Muscle layer of colon (tissue), 2 donors: Measurements from ENCODE around the gene IP6K3.

Experiments used
- H3K27ac ChIP-seq: one replicate; pipeline ENCODE4 v1.7.0; 2013; ENCODE audit warnings: low read depth, mild to moderate bottlenecking, low read length, moderate library complexity
- H3K27me3 ChIP-seq, 2 donors: one replicate each; pipeline ENCODE4 v1.7.0; 2013; ENCODE audit warnings: low read length in 2 of 2, mild to moderate bottlenecking in 2 of 2; ENCODE audit not compliant: insufficient read depth in 2 of 2, control insufficient read depth in 1 of 2
- H3K36me3 ChIP-seq: one replicate; pipeline ENCODE4 v1.7.0; 2013; ENCODE audit warnings: mild to moderate bottlenecking, low read length; ENCODE audit not compliant: insufficient read depth
- H3K4me1 ChIP-seq: one replicate; pipeline ENCODE4 v1.7.0; 2013; ENCODE audit warnings: mild to moderate bottlenecking, low read length; ENCODE audit not compliant: insufficient read depth
- H3K4me3 ChIP-seq, 2 donors: one replicate each; pipeline ENCODE4 v1.7.0; 2013; ENCODE audit warnings: low read length in 2 of 2, low read depth in 1 of 2, mild to moderate bottlenecking in 1 of 2, moderate library complexity in 1 of 2
- H3K9ac ChIP-seq: one replicate; pipeline ENCODE4 v1.7.0; 2013; ENCODE audit warnings: low read length
- H3K9me3 ChIP-seq: one replicate; pipeline ENCODE4 v1.7.0; 2013; ENCODE audit warnings: mild to moderate bottlenecking, low read length
- donor health status: abdominal sarcoma.
- donor health status: Adenocarcinoma of cecum.

IP6K3 gene

GRCh38 chr6:33735216-33735615, 11.5 kb downstream of the IP6K3 start:
- H3K9ac ChIP-seq = no peak overlapping the region
- no peaks in the 10 kb centered on the region for H3K4me1 ChIP-seq
- no peak overlapping the region for H3K4me3 ChIP-seq
- H3K27ac ChIP-seq = no peak overlapping the region
- no peaks in the 10 kb centered on the region for H3K9me3 ChIP-seq
- H3K36me3 ChIP-seq = no peaks in the 10 kb centered on the region
- H3K27me3 ChIP-seq = no peaks in the 10 kb centered on the region

GRCh38 chr6:33733709-33734007, 13.0 kb downstream of the IP6K3 start:
- Histone ChIP-seq H3K9ac (no peak overlapping the region), H3K27ac (no peak overlapping the region), H3K9me3 (no peaks in the 10 kb centered on the region)

DNA sequence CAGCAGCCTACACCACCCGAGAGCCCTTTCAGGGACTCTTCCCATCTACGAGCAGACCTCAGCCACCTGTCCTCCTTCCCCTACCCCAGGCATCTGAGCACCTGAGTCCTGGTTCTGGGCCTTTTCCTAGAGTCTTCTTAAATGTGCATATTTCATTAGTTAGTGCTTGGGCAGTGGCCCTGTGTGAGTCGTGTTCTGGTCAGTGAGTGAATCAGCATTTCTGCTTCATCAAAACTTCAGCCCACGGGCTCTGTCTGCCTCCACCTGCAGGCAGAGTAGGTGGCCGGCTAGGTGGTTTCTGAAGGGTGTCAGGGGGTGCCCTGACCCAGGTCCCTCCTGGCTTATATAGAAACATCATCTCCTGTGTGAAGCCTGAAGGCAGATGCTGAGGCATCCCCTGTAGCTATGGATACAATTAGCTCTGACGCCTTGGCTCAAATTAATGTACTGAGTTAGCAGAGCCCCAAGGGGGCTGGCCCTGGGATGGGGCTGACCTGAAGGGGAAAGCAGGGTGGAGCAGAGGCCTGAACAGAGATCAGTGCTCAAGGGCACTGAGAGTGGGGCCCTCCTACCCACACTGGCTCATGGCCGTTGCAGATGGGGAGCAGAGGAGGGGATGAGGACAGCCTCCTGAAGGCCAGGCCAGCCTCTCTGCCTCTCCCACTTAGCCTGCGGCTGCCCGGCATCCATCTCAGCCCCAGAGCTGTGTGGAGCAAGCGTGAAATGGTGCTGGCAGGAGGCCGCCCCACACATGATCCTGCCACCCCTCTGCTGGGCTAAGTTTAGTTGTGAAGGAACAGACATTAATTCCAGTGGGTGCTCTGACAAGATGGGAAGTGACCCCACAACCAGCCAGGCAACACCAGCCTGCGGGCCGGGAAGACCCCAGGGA, 13.6 kb downstream of the IP6K3 start:
- Histone ChIP-seq H3K27me3 (no peaks in the 10 kb centered on the region), H3K36me3 (no peaks in the 10 kb centered on the region), H3K4me3 (no peak overlapping the region), H3K4me1 (no peaks in the 10 kb centered on the region), H3K27ac (no peak overlapping the region), H3K9me3 (no peaks in the 10 kb centered on the region), H3K9ac (no peak overlapping the region)

More at GRCh38 chr6:33733709-33734007, 13.0 kb downstream of the IP6K3 start:
- no peaks in the 10 kb centered on the region for H3K27me3 ChIP-seq
- no peaks in the 10 kb centered on the region for H3K36me3 ChIP-seq
- H3K4me1 ChIP-seq = no peaks in the 10 kb centered on the region
- no peak overlapping the region for H3K4me3 ChIP-seq

DNA sequence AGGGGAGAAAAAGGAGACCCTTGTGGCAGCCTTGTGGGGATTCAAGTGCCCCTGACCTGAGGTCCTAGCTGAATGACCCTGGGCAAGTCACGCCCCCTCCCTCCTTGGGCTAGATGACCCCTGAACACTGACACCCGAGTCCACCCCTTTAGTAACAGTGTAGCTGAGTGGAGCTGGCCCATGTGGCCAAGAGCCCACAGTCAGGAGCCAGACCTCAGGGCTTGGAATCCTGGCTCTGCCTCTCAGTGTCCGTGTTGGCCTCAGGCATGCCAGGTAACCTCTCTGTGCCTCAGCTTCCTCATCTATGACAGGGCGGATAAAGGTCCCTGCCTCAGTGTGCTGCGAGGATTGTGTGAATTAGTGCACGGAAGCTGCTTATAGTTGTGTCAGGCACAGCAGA, 14.3 kb downstream of the IP6K3 start:
- Histone ChIP-seq H3K36me3 (no peaks in the 10 kb centered on the region), H3K4me1 (no peaks in the 10 kb centered on the region), H3K9me3 (no peaks in the 10 kb centered on the region), H3K4me3 (no peak overlapping the region), H3K27ac (no peak overlapping the region), H3K9ac (no peak overlapping the region), H3K27me3 (no peaks in the 10 kb centered on the region)

- Histone ChIP-seq H3K36me3 (no peaks in the 10 kb centered on the region), H3K9me3 (no peaks in the 10 kb centered on the region), H3K4me1 (no peaks in the 10 kb centered on the region), H3K9ac (no peak overlapping the region), H3K27ac (no peak overlapping the region), H3K4me3 (no peak overlapping the region), H3K27me3 (no peaks in the 10 kb centered on the region)
These were observed 14.9 kb downstream of the IP6K3 start for GRCh38 chr6:33731751-33732282.

- Histone ChIP-seq H3K9me3 (no peaks in the 10 kb centered on the region), H3K27me3 (no peaks in the 10 kb centered on the region), H3K4me1 (no peaks in the 10 kb centered on the region), H3K27ac (no peak overlapping the region), H3K4me3 (no peak overlapping the region), H3K9ac (no peak overlapping the region), H3K36me3 (no peaks in the 10 kb centered on the region)
These were observed 15.7 kb downstream of the IP6K3 start for GRCh38 chr6:33731035-33731434.

DNA sequence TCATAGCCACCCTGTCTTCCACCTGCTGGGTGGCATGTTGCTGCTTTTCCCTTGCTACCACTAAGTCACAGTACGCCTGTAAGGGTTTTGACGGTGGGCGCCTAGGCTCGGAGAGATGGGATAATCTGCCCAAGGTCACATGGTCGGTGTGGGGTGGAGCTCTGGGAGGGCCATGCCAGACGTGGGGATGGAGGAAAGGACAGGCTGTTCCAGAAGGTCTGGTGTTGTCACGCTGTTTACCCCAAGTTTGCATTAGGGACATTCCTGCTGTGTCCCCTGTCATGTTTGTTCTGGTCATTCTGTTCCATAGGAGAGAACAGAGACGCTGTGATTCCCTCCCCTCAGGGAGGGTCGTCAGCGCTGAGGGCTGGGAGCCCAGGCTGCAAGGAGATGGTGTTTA, 16.1 kb downstream of the IP6K3 start:
- Histone ChIP-seq H3K9me3 (no peaks in the 10 kb centered on the region), H3K27ac (no peak overlapping the region), H3K9ac (no peak overlapping the region), H3K4me1 (no peaks in the 10 kb centered on the region), H3K36me3 (no peaks in the 10 kb centered on the region), H3K27me3 (no peaks in the 10 kb centered on the region), H3K4me3 (no peak overlapping the region)

DNA sequence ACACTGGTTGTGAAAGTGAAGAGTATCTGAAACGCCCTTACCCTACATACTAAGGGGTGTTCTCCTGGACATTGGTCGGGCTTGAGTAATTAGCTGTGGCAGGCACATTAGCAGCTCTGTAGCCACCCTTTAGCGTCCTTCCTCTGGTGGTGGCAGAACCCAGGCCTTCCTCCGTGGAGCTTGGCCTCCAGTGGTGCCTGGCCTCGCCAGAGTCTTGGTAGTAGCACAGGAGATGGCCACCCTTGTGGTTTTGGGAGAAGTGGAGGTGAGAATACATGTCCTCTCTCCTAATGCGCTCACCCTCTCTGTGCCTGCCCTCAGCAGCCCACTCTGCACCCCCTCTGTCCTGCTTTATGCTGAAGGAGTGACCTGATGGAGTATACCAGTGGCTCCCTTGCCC, 17.6 kb downstream of the IP6K3 start:
- H3K4me1 ChIP-seq = no peaks in the 10 kb centered on the region
- no peak overlapping the region for H3K27ac ChIP-seq
- H3K9ac ChIP-seq = no peak overlapping the region
- no peaks in the 10 kb centered on the region for H3K9me3 ChIP-seq
- H3K4me3 ChIP-seq = no peak overlapping the region
- no peaks in the 10 kb centered on the region for H3K36me3 ChIP-seq
- no peaks in the 10 kb centered on the region for H3K27me3 ChIP-seq

DNA sequence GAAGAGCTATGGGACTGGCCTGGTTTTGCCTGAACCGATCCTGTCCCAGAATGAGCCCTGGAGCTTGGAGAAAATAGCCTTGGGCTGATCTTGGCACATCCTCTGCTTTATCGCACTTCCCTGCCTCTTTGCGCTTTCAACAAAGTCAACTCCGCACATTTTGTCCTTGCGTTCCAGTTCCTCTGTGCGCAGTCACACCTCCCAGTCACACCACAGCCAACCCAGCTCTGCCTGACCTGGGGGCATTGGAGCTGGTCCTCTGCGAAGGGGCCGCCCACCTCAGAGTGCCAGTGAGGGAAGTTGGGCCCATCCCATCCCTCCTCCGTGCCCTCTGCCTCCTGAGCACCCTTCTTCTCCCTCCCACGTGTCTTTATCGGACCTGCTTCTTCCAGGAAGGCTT, 18.3 kb downstream of the IP6K3 start:
- Histone ChIP-seq H3K4me3 (no peak overlapping the region), H3K9ac (no peak overlapping the region), H3K27me3 (no peaks in the 10 kb centered on the region), H3K36me3 (no peaks in the 10 kb centered on the region), H3K9me3 (no peaks in the 10 kb centered on the region), H3K4me1 (peaks cover 2% of the 10 kb centered on the region), H3K27ac (no peak overlapping the region)

- Histone ChIP-seq H3K27ac (no peak overlapping the region), H3K9me3 (no peaks in the 10 kb centered on the region), H3K4me1 (peaks cover 7% of the 10 kb centered on the region), H3K9ac (no peak overlapping the region), H3K36me3 (no peaks in the 10 kb centered on the region), H3K4me3 (no peak overlapping the region), H3K27me3 (no peaks in the 10 kb centered on the region)
These were observed 18.8 kb downstream of the IP6K3 start for GRCh38 chr6:33727932-33728331.

GRCh38 chr6:33727126-33727525, 19.6 kb downstream of the IP6K3 start:
- Histone ChIP-seq H3K9ac (no peak overlapping the region), H3K27ac (no peak overlapping the region), H3K36me3 (no peaks in the 10 kb centered on the region), H3K9me3 (no peaks in the 10 kb centered on the region), H3K4me1 (peaks cover 9% of the 10 kb centered on the region), H3K27me3 (no peaks in the 10 kb centered on the region), H3K4me3 (no peak overlapping the region)

GRCh38 chr6:33726696-33727095, 20.0 kb downstream of the IP6K3 start:
- Histone ChIP-seq H3K27ac (no peak overlapping the region), H3K4me1 (peaks cover 9% of the 10 kb centered on the region), H3K9ac (no peak overlapping the region), H3K9me3 (no peaks in the 10 kb centered on the region), H3K4me3 (no peak overlapping the region), H3K27me3 (no peaks in the 10 kb centered on the region), H3K36me3 (no peaks in the 10 kb centered on the region)
